ENCODE measurements around the gene GLP1R. TPM values are rescaled to one million over a fixed set of nuclear protein-coding genes. Genes with fewer than 3 reads are reported as not detected.

The GLP1R gene
- total and polyA plus RNA-seq, 2 of the 13 experiments (the other 11 are each of a cell fraction or from before 2014, with no cell fraction given) = not detected

DNA sequence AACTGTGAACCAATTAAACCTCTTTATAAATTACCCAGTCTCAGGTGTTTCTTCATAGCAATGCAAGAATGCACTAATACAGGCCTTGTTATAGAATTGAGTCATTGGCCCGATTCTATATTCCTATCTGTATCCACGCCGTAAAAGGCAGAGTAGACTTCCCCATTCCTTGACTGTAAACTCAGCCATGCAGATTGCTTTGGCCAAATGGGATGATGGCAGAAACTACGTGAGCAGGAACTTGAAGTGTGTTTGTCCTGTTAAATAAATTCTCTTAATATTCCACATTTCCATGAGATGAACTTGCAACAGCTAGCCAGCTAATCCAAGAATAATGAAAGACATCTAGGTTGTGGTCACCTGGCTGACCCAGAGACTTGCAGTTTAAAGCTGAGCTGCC lies 70.3 kb downstream of the GLP1R start:
- 49% methylated on average over 4 of the region's 4 CpGs for WGBS (ENCODE audit: low lambda C conversion rate)
- TF ChIP-seq, protein P1, sequence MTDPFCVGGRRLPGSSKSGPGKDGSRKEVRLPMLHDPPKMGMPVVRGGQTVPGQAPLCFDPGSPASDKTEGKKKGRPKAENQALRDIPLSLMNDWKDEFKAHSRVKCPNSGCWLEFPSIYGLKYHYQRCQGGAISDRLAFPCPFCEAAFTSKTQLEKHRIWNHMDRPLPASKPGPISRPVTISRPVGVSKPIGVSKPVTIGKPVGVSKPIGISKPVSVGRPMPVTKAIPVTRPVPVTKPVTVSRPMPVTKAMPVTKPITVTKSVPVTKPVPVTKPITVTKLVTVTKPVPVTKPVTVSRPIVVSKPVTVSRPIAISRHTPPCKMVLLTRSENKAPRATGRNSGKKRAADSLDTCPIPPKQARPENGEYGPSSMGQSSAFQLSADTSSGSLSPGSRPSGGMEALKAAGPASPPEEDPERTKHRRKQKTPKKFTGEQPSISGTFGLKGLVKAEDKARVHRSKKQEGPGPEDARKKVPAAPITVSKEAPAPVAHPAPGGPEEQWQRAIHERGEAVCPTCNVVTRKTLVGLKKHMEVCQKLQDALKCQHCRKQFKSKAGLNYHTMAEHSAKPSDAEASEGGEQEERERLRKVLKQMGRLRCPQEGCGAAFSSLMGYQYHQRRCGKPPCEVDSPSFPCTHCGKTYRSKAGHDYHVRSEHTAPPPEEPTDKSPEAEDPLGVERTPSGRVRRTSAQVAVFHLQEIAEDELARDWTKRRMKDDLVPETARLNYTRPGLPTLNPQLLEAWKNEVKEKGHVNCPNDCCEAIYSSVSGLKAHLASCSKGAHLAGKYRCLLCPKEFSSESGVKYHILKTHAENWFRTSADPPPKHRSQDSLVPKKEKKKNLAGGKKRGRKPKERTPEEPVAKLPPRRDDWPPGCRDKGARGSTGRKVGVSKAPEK (CRISPR knock-in tag; IDR thresholded peaks at IDR 0.05; ENCODE audit: borderline replicate concordance) = no peak
- TF ChIP-seq RBM22 (optimal IDR thresholded peaks at IDR 0.05; ENCODE audit: low read length) (no peak), SMYD3 (CRISPR knock-in tag; IDR thresholded peaks at IDR 0.05) (no peak)
- TF ChIP-seq, protein P2, sequence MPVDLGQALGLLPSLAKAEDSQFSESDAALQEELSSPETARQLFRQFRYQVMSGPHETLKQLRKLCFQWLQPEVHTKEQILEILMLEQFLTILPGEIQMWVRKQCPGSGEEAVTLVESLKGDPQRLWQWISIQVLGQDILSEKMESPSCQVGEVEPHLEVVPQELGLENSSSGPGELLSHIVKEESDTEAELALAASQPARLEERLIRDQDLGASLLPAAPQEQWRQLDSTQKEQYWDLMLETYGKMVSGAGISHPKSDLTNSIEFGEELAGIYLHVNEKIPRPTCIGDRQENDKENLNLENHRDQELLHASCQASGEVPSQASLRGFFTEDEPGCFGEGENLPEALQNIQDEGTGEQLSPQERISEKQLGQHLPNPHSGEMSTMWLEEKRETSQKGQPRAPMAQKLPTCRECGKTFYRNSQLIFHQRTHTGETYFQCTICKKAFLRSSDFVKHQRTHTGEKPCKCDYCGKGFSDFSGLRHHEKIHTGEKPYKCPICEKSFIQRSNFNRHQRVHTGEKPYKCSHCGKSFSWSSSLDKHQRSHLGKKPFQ (CRISPR knock-in tag; IDR thresholded peaks at IDR 0.05; ENCODE audit: insufficient replicate concordance) = no peak
- ATAC-seq = no peak
- Histone ChIP-seq H3K4me3 (replicated peaks in 1 of 3; ENCODE audit: insufficient read depth in 1 of 3, low read depth in 2 of 3, low read length in 3 of 3) (no peak overlapping the region), H3K4me1 (ENCODE audit: insufficient read depth, low read length) (peaks cover 19% of the 10 kb centered on the region), H3K27me3 (ENCODE audit: control insufficient read depth in 1 of 2, insufficient read depth in 2 of 2, low read length in 2 of 2) (no peaks in the 10 kb centered on the region; a peak in 1 of 5 replicates), H4K20me1 (ENCODE audit: insufficient read depth, low read length) (no peaks in the 10 kb centered on the region), H3K27ac (ENCODE audit: extremely low read length, insufficient read depth, low read length) (no peak overlapping the region), H3K9ac (ENCODE audit: insufficient read depth, low read depth, low read length) (no peak overlapping the region), H3K9me3 (ENCODE audit: low read length) (no peaks in the 10 kb centered on the region), H3K4me2 (ENCODE audit: low read depth, low read length) (no peak overlapping the region), H2AFZ (ENCODE audit: low read length) (no peak overlapping the region), H3K36me3 (replicated peaks in 1 of 2; ENCODE audit: control insufficient read depth in 1 of 2, insufficient read depth in 2 of 2, low read length in 2 of 2) (no peaks in the 10 kb centered on the region), H3K79me2 (ENCODE audit: insufficient read depth, low read length) (no peaks in the 10 kb centered on the region)
- ChIA-PET POLR2A (no interaction called here), CTCF (ENCODE audit: low intra/inter-chr PET ratio, low total read pairs) (no interaction called here)
- no peak for DNase-seq (ENCODE audit: low spot score)
- no TSS peak for BruUV-seq (replicated peaks)
- intact Hi-C loops (cut with micrococcal nuclease; ENCODE audit: unreplicated experiment) (no loop called here), in situ Hi-C loops (cut with HindIII; ENCODE audit: extremely low pct_ligation_motif_present, low pct_unique_long_range_greater_than_20kb) (no loop called here)
- no peak for FAIRE-seq
